Erythroblast (primary cell): ENCODE measurements around the gene LRRC49.

Source experiments
- GATA1 ChIP-seq: IDR thresholded peaks from 2 replicates; pipeline ENCODE4 v1.6.1; 2011; ENCODE audit warnings: low read depth, mild to moderate bottlenecking, control low read depth, low read length, moderate library complexity
- POLR2A ChIP-seq: IDR thresholded peaks from 2 replicates; pipeline ENCODE4 v1.6.1; 2011; ENCODE audit warnings: mild to moderate bottlenecking, low read length

DNA sequence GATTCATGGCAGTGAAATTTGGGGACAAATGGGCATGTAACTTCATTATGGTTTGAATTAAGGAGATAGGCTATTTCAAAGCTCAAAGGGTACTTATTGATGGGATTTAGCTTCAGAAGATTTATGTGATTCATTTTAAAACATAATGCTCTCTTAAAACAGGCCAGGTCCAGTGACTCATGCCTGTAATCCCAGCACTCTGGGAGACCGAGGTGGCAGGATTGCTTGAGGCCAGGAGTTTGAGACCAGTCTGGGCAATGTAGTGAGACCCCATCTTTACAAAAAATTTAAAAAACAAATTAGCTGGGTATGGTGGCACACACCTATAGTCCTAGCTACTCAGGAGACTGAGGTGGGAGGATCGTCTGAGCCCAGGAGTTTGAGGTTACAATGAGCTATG is 11.8 kb upstream of the LRRC49 start:
- TF ChIP-seq POLR2A, result no peak
- no peak for TF ChIP-seq GATA1
